HFFc6 (cell line): ENCODE data around the gene SCGN. TPM values are rescaled to one million over a fixed set of nuclear protein-coding genes. Genes with fewer than 3 reads are reported as not detected.
"Not testable (repeated sequence)": the region's sequence is repeated elsewhere in the genome, so short reads cannot be mapped to it uniquely, and the experiment has no call there.

ENCODE experiments used
- DNase-seq: peaks from one replicate; pipeline ENCODE4 v3.0.0-alpha.2; 2018
- H3K27ac Mint-ChIP-seq: 2 replicates; pipeline ENCODE4 v1.8.0; 2020; ENCODE audit warnings: mild to moderate bottlenecking, mixed read lengths
- H3K27me3 Mint-ChIP-seq: 2 replicates; pipeline ENCODE4 v1.8.0; 2021; ENCODE audit warnings: mild to moderate bottlenecking, moderate library complexity, mixed read lengths; ENCODE audit not compliant: insufficient read depth
- H3K36me3 Mint-ChIP-seq: 2 replicates; pipeline ENCODE4 v1.8.0; 2021; ENCODE audit warnings: low read depth, mixed read lengths
- H3K4me1 Mint-ChIP-seq: 2 replicates; pipeline ENCODE4 v1.8.0; 2020; ENCODE audit warnings: low read depth, mixed read lengths
- H3K4me3 Mint-ChIP-seq: 2 replicates; pipeline ENCODE4 v1.8.0; 2020; ENCODE audit warnings: mild to moderate bottlenecking, moderate library complexity, mixed read lengths
- H3K9me3 Mint-ChIP-seq: 2 replicates; pipeline ENCODE4 v1.8.0; 2020; ENCODE audit warnings: mild to moderate bottlenecking, mixed read lengths
- CTCF ChIP-seq: fragments of 200-600 bp; sonication (generic); IDR thresholded peaks from 2 replicates; pipeline ENCODE4 v1.5.0; 2021; ENCODE audit warnings: antibody characterized with exemption, mild to moderate bottlenecking
- total RNA-seq, 6 experiments: library from RNA; stranded (reverse); fragmentation: NEBNext Ultra II Directional; extraction: Animal tissue kit (Norgen Biotek cat#: 25700); gene quantifications; 2 replicates in 1 of 6; 3 replicates in 5 of 6; pipeline ENCODE4 v1.2.3, GENCODE V29; 2021

The SCGN gene
- total RNA-seq, 6 experiments from 2014 or later: not detected

- TF ChIP-seq CTCF: no peak; the same call in 1 of the 2 replicates
- H3K9me3 Mint-ChIP-seq: peaks cover 3% of the 10 kb centered on the region; the same call in 1 of the 2 replicates
These were observed 95.0 kb downstream of the SCGN start for GRCh38 chr6:25746968-25747367.

DNA sequence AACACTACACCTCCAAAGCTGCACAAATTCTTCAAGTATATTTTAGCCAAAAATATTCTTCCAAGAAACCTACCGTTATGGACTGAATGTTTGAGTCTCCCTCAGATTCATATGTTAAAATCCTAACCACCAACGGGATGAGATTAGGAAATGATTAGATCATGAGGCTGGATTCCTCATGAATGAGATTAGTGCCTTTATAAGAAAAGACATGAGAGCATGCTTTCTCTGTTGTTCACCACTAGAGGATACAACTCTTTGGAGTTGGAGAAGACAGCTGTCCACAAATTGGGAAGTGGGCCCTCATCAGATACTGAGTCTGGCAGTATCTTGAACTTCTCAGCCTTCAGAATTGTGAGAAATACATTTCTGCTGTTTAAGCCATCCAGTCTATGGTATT is 95.5 kb downstream of the SCGN start:
- no peaks in the 10 kb centered on the region for H3K9me3 Mint-ChIP-seq
- H3K36me3 Mint-ChIP-seq: no peaks in the 10 kb centered on the region
- no peak overlapping the region for H3K27ac Mint-ChIP-seq
- no peaks in the 10 kb centered on the region for H3K27me3 Mint-ChIP-seq
- no peaks in the 10 kb centered on the region for H3K4me1 Mint-ChIP-seq
- H3K4me3 Mint-ChIP-seq: no peak overlapping the region
- no peak for TF ChIP-seq CTCF
- no peak for DNase-seq

More at GRCh38 chr6:25746968-25747367, 95.0 kb downstream of the SCGN start:
- Mint-ChIP-seq H3K27me3 (no peaks in the 10 kb centered on the region), H3K4me1 (no peaks in the 10 kb centered on the region), H3K4me3 (no peak overlapping the region), H3K27ac (no peak overlapping the region), H3K36me3 (no peaks in the 10 kb centered on the region)
- no peak for DNase-seq

GRCh38 chr6:25748049-25748448 is 96.0 kb downstream of the SCGN start:
- no peaks in the 10 kb centered on the region for H3K4me1 Mint-ChIP-seq
- H3K27me3 Mint-ChIP-seq: no peaks in the 10 kb centered on the region
- H3K9me3 Mint-ChIP-seq: no peaks in the 10 kb centered on the region
- no peaks in the 10 kb centered on the region for H3K36me3 Mint-ChIP-seq
- no peak for DNase-seq
- TF ChIP-seq CTCF: no peak
- H3K27ac Mint-ChIP-seq: no peak overlapping the region
- no peak overlapping the region for H3K4me3 Mint-ChIP-seq

DNA sequence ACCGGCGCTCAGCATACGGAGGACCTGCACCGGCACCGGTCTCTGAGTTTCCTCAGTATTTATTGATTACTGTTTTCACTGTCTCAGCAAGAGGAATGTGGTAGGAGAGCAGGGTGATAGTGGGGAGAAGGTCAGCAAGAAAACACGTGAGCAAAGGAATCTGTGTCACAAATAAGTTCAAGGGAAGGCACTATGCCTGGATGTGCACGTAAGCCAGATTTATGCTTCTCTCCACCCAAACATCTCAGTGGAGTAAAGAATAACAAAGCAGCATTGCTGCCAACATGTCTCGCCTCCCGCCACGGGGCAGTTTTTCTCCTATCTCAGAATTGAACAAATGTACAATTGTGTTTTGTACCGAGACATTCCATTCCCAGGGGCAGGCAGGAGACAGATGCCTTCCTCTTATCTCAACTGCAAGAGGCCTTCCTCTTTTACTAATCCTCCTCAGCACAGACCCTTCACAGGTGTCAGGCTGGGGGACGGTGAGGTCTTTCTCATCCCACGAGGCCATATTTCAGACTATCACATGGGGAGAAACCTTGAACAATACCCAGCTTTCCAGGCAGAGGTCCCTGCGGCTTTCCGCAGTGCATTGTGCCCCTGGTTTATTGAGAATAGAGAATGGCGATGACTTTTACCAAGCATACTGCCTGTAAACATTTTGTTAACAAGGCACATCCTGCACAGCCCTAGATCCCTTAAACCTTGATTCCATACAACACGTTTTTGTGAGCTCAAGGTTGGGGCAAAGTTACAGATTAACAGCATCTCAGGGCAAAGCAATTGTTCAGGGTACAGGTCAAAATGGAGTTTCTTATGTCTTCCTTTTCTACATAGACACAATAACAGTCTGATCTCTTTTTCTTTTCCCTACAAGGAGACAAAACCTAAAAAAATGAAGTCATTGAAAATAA is 96.8 kb downstream of the SCGN start:
- DNase-seq, H3K27ac Mint-ChIP-seq, H3K27me3 Mint-ChIP-seq, H3K36me3 Mint-ChIP-seq, H3K4me1 Mint-ChIP-seq, H3K9me3 Mint-ChIP-seq, H3K4me3 Mint-ChIP-seq: not testable (repeated sequence)

- no peak for TF ChIP-seq CTCF
- H3K4me1 Mint-ChIP-seq: no peaks in the 10 kb centered on the region
- H3K27me3 Mint-ChIP-seq: no peaks in the 10 kb centered on the region
- H3K36me3 Mint-ChIP-seq: no peaks in the 10 kb centered on the region
- no peak overlapping the region for H3K27ac Mint-ChIP-seq
- DNase-seq: no peak
- H3K4me3 Mint-ChIP-seq: no peak overlapping the region
- 0 out of 2 replicates have a peak, but pooled peaks cover 7% of the 10 kb centered on the region for H3K9me3 Mint-ChIP-seq
These were observed 97.8 kb downstream of the SCGN start for GRCh38 chr6:25749837-25750236.

GRCh38 chr6:25750906-25751305 is 98.9 kb downstream of the SCGN start:
- H3K36me3 Mint-ChIP-seq: no peaks in the 10 kb centered on the region
- no peak overlapping the region for H3K27ac Mint-ChIP-seq
- TF ChIP-seq CTCF: no peak
- 0 out of 2 replicates have a peak, but pooled peaks cover 7% of the 10 kb centered on the region for H3K9me3 Mint-ChIP-seq
- no peaks in the 10 kb centered on the region for H3K27me3 Mint-ChIP-seq
- DNase-seq: no peak
- H3K4me3 Mint-ChIP-seq: no peak overlapping the region
- no peaks in the 10 kb centered on the region for H3K4me1 Mint-ChIP-seq
